ENCODE results near the gene RSPH6A.

The RSPH6A gene

GRCh38 chr19:45828945-45829344 is 13.8 kb upstream of the RSPH6A start:
- Histone ChIP-seq H3K4me3 (ENCODE audit: low read depth, low read length) (no peak overlapping the region), H3K36me3 (ENCODE audit: control insufficient read depth in 2 of 2, insufficient read depth in 1 of 2, low read length in 2 of 2) (peaks cover 29 to 87% of the 10 kb centered on the region in 2 experiments; a peak in 2 of 3 replicates), H3K27ac (ENCODE audit: extremely low read depth, low read depth, low read length) (no peak overlapping the region), H3K9me3 (ENCODE audit: control insufficient read depth, insufficient read depth, low read depth, low read length) (no peaks in the 10 kb centered on the region), H3K4me1 (ENCODE audit: control insufficient read depth, insufficient read depth, low read length) (no peaks in the 10 kb centered on the region)
- ChIA-PET POLR2A (no interaction called here), CTCF (interaction anchor here (4.1 kb wide), 1 partner anchor 12 kb away, joined by 35 read pairs; no protein-coding TSS in a partner anchor)
- no peak for TF ChIP-seq ZNF561 (tag by site-specific recombination; IDR thresholded peaks at IDR 0.05; ENCODE audit: borderline replicate concordance)
- TF ChIP-seq ZNF843 (tag by site-specific recombination; IDR thresholded peaks at IDR 0.05), result no peak
- no peak for TF ChIP-seq ZNF155 (tag by site-specific recombination; IDR thresholded peaks at IDR 0.05)
- TF ChIP-seq ZNF621 (tag by site-specific recombination; IDR thresholded peaks at IDR 0.05), result no peak
- TF ChIP-seq ZNF426 (tag by site-specific recombination; IDR thresholded peaks at IDR 0.05), result no peak
- TF ChIP-seq ZNF280C (tag by site-specific recombination; IDR thresholded peaks at IDR 0.05), result no peak
- TF ChIP-seq ZNF830 (tag by site-specific recombination; IDR thresholded peaks at IDR 0.05; ENCODE audit: low read depth), result no peak
- TF ChIP-seq, protein P1, sequence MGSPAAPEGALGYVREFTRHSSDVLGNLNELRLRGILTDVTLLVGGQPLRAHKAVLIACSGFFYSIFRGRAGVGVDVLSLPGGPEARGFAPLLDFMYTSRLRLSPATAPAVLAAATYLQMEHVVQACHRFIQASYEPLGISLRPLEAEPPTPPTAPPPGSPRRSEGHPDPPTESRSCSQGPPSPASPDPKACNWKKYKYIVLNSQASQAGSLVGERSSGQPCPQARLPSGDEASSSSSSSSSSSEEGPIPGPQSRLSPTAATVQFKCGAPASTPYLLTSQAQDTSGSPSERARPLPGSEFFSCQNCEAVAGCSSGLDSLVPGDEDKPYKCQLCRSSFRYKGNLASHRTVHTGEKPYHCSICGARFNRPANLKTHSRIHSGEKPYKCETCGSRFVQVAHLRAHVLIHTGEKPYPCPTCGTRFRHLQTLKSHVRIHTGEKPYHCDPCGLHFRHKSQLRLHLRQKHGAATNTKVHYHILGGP (tag by site-specific recombination; IDR thresholded peaks at IDR 0.05), result no peak
- no peak for TF ChIP-seq ZNF280D (tag by site-specific recombination; IDR thresholded peaks at IDR 0.05)
- TF ChIP-seq MEIS1 (CRISPR knock-in tag; IDR thresholded peaks at IDR 0.05; ENCODE audit: borderline replicate concordance), result no peak

- ChIA-PET POLR2A (interaction anchor here (1.0 kb wide), 1 partner anchor 9 kb away, joined by 6 read pairs; no protein-coding TSS in a partner anchor), CTCF (interaction anchor here (3.4 to 4.1 kb wide), 2 partner anchors 11 to 54 kb away, joined by 12 to 35 read pairs; no protein-coding TSS in a partner anchor)
- Histone ChIP-seq H3K9me3 (ENCODE audit: control insufficient read depth, insufficient read depth, low read depth, low read length) (no peaks in the 10 kb centered on the region), H3K36me3 (ENCODE audit: control insufficient read depth in 2 of 2, insufficient read depth in 1 of 2, low read length in 2 of 2) (peaks cover 26 to 88% of the 10 kb centered on the region in 2 experiments; a peak in 2 of 3 replicates), H3K27ac (ENCODE audit: extremely low read depth, low read depth, low read length) (no peak overlapping the region), H3K4me3 (ENCODE audit: low read depth, low read length) (no peak overlapping the region), H3K4me1 (ENCODE audit: control insufficient read depth, insufficient read depth, low read length) (no peaks in the 10 kb centered on the region)
- TF ChIP-seq ZNF211 (tag by site-specific recombination; IDR thresholded peaks at IDR 0.05; ENCODE audit: low read depth) (no peak), ZNF513 (tag by site-specific recombination; IDR thresholded peaks at IDR 0.05) (no peak), MZF1 (tag by site-specific recombination; IDR thresholded peaks at IDR 0.05; ENCODE audit: borderline replicate concordance) (no peak), ZNF768 (tag by site-specific recombination; IDR thresholded peaks at IDR 0.05) (no peak), ZNF677 (tag by site-specific recombination; IDR thresholded peaks at IDR 0.05) (no peak), SETDB1 (IDR thresholded peaks at IDR 0.05; ENCODE audit: insufficient read length, low read length) (no peak), PRDM2 (tag by site-specific recombination; IDR thresholded peaks at IDR 0.05; ENCODE audit: borderline replicate concordance) (no peak), HOXA7 (CRISPR knock-in tag; IDR thresholded peaks at IDR 0.05; ENCODE audit: borderline replicate concordance) (no peak)
- TF ChIP-seq, protein P2, sequence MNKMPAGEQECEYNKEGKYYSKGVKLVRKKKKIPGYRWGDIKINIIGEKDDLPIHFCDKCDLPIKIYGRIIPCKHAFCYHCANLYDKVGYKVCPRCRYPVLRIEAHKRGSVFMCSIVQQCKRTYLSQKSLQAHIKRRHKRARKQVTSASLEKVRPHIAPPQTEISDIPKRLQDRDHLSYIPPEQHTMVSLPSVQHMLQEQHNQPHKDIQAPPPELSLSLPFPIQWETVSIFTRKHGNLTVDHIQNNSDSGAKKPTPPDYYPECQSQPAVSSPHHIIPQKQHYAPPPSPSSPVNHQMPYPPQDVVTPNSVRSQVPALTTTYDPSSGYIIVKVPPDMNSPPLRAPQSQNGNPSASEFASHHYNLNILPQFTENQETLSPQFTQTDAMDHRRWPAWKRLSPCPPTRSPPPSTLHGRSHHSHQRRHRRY (tag by site-specific recombination; IDR thresholded peaks at IDR 0.05), result no peak
These were observed 13.4 kb upstream of the RSPH6A start for GRCh38 chr19:45828523-45828922.

Measured in HEK293 (cell line).